Medulla oblongata (tissue), 1 donor: Measurements from ENCODE around the gene ARID5B.
"Not testable (repeated sequence)": the region's sequence is repeated elsewhere in the genome, so short reads cannot be mapped to it uniquely, and the experiment has no call there.

Experiments used
- DNase-seq: peaks from one replicate; pipeline ENCODE4 v3.0.0-alpha.2; 2015; ENCODE audit errors: extremely low spot score

Gene ARID5B

GRCh38 chr10:62016623-62017490 is 115.4 kb downstream of the ARID5B start:
- peak; percentile 27 for DNase-seq

DNA sequence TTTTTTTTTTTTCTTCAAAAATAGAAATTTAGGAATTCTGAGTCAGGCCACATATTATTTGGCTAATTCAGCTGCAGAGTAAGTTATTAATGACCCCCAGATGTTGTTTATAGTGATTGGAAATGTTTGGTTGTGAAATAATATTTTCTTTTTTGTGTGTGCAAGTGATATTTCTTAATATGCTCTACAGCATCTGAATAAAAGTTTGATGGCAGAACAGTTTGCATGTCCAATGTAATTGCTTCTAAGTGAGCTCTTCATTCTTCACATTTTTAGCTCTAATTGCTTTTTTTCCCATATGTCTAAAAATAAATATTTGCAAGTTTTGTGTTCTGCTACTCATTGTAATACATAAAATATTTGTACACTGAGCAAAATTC is 116.0 kb downstream of the ARID5B start:
- DNase-seq = no peak

DNA sequence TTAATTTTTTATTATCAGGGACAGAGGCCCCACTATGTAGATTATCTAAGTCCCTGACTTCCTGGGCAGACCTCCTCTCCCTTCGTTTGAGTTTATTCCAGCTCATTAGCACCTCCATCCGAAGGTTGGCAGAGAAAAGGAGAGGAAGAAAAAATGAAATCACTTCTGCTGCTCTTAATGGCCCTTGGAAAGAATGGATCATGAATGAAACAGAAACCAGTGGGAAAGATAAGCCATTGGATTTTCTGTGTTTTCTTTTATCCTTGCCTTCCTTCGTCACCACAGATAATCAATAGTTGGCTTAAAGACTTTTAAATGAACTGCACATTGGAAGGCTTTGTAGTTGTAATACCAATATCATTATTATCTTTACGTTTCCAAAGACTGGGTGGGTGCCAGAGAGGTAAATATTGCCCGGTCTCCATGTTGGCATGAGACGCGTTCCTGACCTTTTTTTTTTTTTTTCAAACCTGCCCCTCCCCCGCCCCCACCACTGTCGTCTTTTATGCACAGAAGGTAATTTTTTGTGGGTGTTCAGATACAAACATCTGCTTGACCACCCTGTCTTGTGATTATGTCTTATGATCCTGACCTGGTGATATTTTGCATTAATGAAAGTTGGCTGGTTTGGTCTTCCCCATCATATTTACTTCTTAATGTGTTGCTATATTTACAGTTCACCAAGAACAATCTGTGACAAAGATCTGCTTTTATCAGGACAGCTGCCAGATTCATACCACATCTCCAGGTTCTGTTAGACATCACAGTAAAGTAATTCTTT is 116.8 kb downstream of the ARID5B start:
- no peak for DNase-seq

DNA sequence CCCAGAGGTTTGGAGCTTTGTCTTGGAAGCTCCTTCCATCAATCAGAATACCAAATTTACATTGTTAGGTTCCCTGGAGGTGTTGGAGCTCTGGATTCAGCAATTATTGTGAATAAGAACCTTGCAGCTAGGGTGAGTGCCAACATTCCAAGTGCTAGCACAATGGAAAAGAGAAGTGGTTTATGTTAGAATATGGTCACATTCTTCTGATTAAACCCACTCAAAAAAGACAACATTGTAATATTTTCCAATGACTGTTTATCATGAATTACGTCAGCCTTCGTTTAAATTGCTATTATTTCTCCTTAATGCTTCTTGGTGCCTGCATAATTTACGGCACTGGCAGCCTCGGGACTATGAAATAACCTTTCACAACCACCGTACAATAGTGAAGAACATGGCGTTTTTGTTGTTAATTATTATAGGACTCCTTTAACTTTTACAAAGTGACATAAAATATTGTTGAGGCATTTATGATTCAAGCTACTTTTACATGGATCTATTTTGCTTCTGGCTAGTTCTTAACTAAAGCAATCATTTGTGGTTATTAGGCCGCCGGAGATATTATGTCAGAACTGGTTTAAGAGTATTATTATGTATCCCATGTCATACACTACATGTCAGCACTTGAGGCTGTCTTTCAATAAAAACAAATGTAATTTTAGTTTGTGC is 117.7 kb downstream of the ARID5B start:
- DNase-seq = no peak

GRCh38 chr10:62019685-62020359 is 118.3 kb downstream of the ARID5B start:
- DNase-seq = no peak

GRCh38 chr10:62021128-62021665 is 119.7 kb downstream of the ARID5B start:
- no peak for DNase-seq

DNA sequence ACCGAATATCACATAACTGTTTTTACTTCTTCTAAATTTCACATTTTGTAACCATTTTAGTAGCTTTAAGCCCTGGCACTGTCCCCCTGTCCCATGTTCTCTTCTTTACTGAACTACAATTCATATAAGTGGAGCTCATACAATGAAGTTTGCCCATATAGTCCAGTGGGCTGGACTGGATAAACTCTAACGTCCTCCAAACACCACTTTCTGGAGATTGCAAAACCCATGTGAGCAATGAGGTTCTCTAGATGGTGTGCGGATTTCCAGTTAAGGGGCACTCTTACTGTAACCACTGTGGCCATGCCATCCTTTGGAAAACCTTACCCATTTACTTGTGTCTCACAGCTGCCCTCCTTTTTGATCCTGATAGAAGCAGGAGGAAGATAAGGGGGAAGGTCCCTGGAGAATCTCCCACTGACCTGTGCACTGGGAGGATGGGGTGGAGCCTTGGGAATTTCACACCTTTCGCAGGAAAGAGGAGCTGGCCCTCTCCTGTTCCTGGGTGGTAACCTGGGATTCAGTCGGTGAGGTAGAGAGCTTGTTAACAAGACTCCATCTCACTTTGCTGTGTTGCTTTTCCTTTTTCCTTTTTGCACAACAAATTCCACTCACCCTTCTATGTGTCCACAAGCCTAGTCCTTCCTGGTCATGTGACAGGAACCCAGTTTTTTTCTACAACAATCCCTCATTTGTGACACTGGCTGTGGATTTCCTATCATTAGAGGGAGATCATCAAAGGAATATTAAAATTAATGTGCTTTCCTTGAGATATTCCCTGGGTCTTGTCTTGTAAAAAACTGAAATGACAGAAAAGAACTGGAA is 120.7 kb downstream of the ARID5B start:
- DNase-seq = no peak

DNA sequence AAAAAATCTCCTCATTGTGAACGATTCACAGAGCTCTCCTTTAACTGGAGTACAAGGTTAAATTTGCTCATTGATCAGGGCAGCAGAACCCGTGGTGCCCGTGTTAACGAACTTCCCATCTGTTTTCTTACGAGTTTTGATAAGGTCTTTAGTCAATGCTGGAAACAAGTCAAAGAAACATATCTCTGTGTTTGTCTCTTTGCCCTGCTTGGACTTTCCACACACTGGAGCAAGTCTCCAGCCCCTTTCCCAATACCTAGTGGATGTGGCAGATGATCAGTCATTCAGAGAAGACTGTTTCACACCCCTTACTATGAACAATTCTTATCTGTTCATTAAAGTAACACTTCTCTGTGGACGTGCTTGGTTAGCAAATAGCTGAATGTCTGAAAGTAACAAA is 121.3 kb downstream of the ARID5B start:
- DNase-seq = no peak

DNA sequence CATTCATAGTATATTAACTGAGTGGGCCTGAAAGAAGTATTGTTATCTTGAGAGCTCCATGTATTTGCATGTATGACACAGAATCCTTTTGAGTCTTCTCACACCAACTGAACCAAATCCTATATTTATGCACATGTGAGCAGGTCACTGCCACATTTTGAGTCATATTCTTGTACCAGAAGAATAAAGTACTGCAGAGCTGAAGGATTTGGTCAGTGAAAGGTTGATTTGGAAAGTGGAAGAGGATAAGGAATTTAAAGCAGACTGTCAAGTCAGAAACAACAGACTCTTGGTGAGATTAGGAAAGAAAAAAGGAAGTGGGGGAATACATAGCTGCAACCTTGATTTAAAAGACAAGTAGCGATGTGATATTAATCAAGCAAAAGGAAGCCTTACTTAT is 121.8 kb downstream of the ARID5B start:
- DNase-seq = no peak

GRCh38 chr10:62024026-62024701 is 122.7 kb downstream of the ARID5B start:
- DNase-seq = no peak

DNA sequence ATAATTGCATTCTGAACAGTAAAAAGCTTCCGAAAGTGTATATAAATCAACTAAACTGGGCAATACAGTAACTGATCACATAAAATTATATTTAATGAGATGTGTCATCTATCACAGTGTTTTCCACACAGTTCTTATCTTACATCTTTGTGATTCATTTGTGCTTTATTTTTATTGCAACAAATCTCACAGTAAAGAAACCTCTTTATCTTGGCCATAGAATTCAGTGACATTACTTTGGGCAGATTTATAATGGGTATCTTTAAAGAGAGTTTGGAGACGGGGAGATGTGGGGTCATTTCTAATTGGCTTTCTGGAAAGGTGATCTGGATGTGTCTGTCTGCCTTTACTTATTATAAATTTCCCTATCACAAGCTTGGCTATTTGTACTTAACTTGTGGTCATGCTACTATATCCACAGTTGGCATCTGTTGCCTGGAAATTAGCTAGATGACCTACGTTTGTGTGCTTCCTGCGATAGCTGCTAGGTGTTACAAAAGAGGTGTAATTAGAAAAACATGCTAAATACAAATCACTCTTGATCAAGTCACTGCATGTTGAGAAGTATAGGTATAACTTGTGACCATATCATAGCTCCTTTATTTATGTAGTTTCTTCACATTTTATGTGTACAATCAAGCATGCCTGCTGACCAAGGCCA is 123.8 kb downstream of the ARID5B start:
- no peak for DNase-seq

- no peak for DNase-seq
Observed at GRCh38 chr10:62025901-62026879, 124.7 kb downstream of the ARID5B start.

DNA sequence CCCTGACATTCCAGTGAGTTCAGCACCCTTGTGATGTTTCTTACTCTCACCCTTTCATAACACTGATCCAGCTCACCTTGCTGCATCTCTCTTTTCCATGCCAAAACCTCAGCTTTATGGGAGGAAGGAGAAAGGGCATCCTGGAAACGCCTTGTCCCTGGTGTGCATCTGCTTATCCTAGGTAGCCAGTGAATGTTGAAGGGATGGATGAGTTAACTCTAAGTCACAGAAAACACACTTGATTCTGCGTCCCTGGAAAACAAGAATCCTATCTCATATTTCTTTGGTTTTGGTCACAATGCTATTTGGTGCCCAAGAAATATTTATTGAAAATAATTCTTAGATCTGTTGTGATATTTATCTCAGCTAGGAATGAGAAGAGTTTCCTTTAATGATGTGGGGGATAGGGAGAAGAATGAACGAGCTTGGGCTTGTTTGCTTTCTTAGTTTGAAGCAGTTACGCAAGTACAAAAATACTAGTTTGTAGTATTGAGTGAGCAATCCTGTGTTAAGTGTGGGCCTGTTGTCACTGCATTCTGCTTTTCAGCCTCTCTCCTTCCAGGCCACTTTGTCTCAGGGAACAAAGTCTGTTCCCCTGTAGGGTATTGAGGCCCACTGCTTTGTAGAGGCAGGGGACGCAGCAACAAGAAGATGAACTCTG is 126.5 kb downstream of the ARID5B start:
- DNase-seq = no peak

GRCh38 chr10:62028502-62028842 is 127.0 kb downstream of the ARID5B start:
- DNase-seq = not testable (repeated sequence)

- no peak for DNase-seq
Observed at GRCh38 chr10:62029401-62029800, 127.9 kb downstream of the ARID5B start.

DNA sequence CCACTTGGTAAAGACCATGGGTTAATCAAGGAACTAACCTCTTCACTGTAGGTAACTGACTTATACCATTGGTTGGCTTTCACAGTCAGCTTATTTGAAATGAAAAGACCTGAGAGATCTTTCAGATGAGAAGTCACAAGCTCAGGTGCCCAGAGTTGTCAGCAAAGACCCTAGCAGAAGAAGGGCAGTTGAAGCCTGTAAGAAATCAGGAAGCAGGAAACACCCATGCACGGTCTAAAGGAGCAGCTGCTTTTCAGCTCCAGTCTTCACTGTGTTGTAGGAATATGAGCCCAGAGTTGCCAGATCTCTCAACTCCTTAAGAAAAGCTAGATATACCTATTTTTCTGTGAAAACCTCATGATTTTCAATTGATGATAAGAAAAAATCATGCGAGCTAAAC is 130.0 kb downstream of the ARID5B start:
- no peak for DNase-seq

DNA sequence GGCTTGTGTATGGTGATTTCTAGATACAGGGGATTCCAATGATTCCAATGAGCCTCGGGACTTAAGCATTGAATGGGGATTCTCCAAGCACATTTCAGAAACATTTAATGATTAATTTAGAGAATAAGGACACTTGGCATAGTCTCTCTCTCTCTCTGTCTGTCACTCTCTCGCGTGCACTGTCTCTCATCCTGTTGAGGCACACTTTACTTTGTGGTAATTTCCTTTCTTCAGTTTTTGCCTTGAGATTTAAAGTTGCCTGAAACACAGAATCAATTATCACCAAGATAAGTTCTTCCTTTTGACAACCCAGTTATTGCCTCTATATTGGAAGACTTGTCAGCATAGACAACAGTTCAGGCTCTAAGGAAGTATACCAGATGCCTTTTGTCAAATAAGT is 131.6 kb downstream of the ARID5B start:
- DNase-seq = no peak

GRCh38 chr10:62034096-62034640 is 132.7 kb downstream of the ARID5B start:
- no peak for DNase-seq
